Sigmoid colon (tissue), 4 donors: ENCODE results near the gene DSCAM.

Experiments used
- EP300 ChIP-seq, 4 donors: sonication (generic); formaldehyde crosslinking; IDR thresholded peaks; one replicate each; pipeline ENCODE4 v1.6.1; 2017; ENCODE audit warnings: antibody characterized with exemption in 4 of 4
- POLR2AphosphoS5 ChIP-seq, 4 donors: sonication (generic); formaldehyde crosslinking; IDR thresholded peaks; one replicate each; pipeline ENCODE4 v1.6.1; 2017; ENCODE audit warnings: antibody characterized with exemption in 4 of 4
- TF ChIP-seq, protein P1 (sequence below), 4 experiments: fragments of 450-650 bp in 3 of 4; fragments of 200-600 bp in 1 of 4; IDR thresholded peaks; one replicate each; pipeline ENCODE4 v1.5.1; 2016 to 2019; ENCODE audit warnings: antibody characterized with exemption in 4 of 4, mild to moderate bottlenecking in 3 of 4, moderate library complexity in 2 of 4

DNA sequence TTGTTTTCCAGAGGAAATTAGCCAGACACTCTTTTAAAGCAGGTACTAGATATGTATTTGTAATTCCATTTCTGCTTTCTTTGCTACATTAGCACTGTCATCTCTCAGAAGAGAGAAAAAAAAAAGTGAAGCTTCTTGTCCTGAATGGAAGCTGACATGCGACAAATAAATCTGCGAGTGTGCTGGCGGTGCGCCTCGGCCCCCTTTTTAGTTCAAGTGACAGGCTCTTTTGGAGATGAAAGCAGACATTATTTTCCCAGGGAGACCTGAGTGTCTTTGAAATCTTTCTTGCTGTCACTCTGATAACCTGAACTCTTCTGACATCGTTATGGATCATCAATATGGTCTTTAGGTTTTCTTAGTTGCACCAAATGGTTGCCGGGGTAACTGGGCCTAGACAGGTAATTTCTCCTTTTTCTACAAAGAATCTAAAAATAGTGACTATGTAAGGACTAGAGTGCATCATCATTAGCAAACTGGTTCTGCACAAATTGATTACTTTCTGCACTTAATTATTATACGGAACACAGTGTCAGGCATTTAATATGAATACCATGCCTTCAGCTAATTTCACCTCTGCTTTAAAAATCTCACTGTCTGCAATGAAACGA lies 501.1 kb downstream of the DSCAM start:
- TF ChIP-seq, protein P1, sequence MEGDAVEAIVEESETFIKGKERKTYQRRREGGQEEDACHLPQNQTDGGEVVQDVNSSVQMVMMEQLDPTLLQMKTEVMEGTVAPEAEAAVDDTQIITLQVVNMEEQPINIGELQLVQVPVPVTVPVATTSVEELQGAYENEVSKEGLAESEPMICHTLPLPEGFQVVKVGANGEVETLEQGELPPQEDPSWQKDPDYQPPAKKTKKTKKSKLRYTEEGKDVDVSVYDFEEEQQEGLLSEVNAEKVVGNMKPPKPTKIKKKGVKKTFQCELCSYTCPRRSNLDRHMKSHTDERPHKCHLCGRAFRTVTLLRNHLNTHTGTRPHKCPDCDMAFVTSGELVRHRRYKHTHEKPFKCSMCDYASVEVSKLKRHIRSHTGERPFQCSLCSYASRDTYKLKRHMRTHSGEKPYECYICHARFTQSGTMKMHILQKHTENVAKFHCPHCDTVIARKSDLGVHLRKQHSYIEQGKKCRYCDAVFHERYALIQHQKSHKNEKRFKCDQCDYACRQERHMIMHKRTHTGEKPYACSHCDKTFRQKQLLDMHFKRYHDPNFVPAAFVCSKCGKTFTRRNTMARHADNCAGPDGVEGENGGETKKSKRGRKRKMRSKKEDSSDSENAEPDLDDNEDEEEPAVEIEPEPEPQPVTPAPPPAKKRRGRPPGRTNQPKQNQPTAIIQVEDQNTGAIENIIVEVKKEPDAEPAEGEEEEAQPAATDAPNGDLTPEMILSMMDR (IDR thresholded peaks at IDR 0.05) = no peak
- no peak for TF ChIP-seq POLR2AphosphoS5 (IDR thresholded peaks at IDR 0.05)
- no peak for TF ChIP-seq EP300 (IDR thresholded peaks at IDR 0.05)
